H9 (cell line): ENCODE measurements around the gene PACC1. TPM values are rescaled to one million over a fixed set of nuclear protein-coding genes. Genes with fewer than 3 reads are reported as not detected.

Experiments
- DNase-seq: peaks from one replicate; pipeline ENCODE4 v3.0.0-alpha.2; 2017
- H2AFZ ChIP-seq: one replicate; pipeline ENCODE4 v1.6.1; 2013; ENCODE audit warnings: mild to moderate bottlenecking, low read length, control low read depth, moderate library complexity
- H2AK5ac ChIP-seq: 2 replicates; pipeline ENCODE4 v1.6.1; 2013; ENCODE audit warnings: low read length, control low read depth, mixed read lengths; ENCODE audit not compliant: insufficient read length
- H2BK120ac ChIP-seq: one replicate; pipeline ENCODE4 v1.6.1; 2013; ENCODE audit warnings: low read depth, mild to moderate bottlenecking, low read length, control low read depth, inconsistent platforms; ENCODE audit not compliant: poor library complexity, severe bottlenecking
- H2BK12ac ChIP-seq: 2 replicates; pipeline ENCODE4 v1.6.1; 2013; ENCODE audit warnings: low read length, control low read depth, mixed read lengths, low read depth; ENCODE audit not compliant: insufficient read length
- H2BK15ac ChIP-seq: 2 replicates; pipeline ENCODE4 v1.6.1; 2013; ENCODE audit warnings: low read depth, low read length, control low read depth
- H2BK20ac ChIP-seq: one replicate; pipeline ENCODE4 v1.6.1; 2013; ENCODE audit warnings: low read depth, mild to moderate bottlenecking, low read length, control low read depth, inconsistent platforms; ENCODE audit not compliant: poor library complexity, severe bottlenecking
- H2BK5ac ChIP-seq: 2 replicates; pipeline ENCODE4 v1.6.1; 2013; ENCODE audit warnings: low read length, control low read depth, mixed read lengths; ENCODE audit not compliant: insufficient read length
- H3K14ac ChIP-seq: 2 replicates; pipeline ENCODE4 v1.6.1; 2013; ENCODE audit warnings: low read length, control low read depth; ENCODE audit not compliant: insufficient read depth
- H3K18ac ChIP-seq: 2 replicates; pipeline ENCODE4 v1.6.1; 2013; ENCODE audit warnings: low read depth, mild to moderate bottlenecking, mixed read lengths, low read length, control low read depth; ENCODE audit not compliant: insufficient read length
- H3K23ac ChIP-seq: 2 replicates; pipeline ENCODE4 v1.6.1; 2013; ENCODE audit warnings: low read length, control low read depth, mixed read lengths, low read depth; ENCODE audit not compliant: insufficient read length
- H3K23me2 ChIP-seq: 2 replicates; pipeline ENCODE4 v1.6.1; 2013; ENCODE audit warnings: low read depth, mild to moderate bottlenecking, mixed read lengths, low read length, control low read depth; ENCODE audit not compliant: insufficient read length, poor library complexity, severe bottlenecking
- H3K27ac ChIP-seq: 2 replicates; pipeline ENCODE4 v1.5.1; 2013; ENCODE audit warnings: low read length, control low read depth, mixed read lengths, low read depth; ENCODE audit not compliant: insufficient read length
- H3K27me3 ChIP-seq: 2 replicates; pipeline ENCODE4 v1.6.1; 2013; ENCODE audit warnings: low read length, control low read depth, inconsistent platforms; ENCODE audit not compliant: insufficient read depth
- H3K4ac ChIP-seq: 2 replicates; pipeline ENCODE4 v1.6.1; 2013; ENCODE audit warnings: low read depth, mild to moderate bottlenecking, control low read depth, inconsistent platforms, low read length, moderate library complexity
- H3K4me1 ChIP-seq: 2 replicates; pipeline ENCODE4 v1.6.1; 2013; ENCODE audit warnings: low read length, control low read depth, inconsistent platforms; ENCODE audit not compliant: insufficient read depth
- H3K4me2 ChIP-seq: 2 replicates; pipeline ENCODE4 v1.6.1; 2013; ENCODE audit warnings: low read length, control low read depth, mixed read lengths; ENCODE audit not compliant: insufficient read length, insufficient read depth
- H3K56ac ChIP-seq: 2 replicates; pipeline ENCODE4 v1.6.1; 2013; ENCODE audit warnings: low read depth, mild to moderate bottlenecking, mixed read lengths, low read length, control low read depth; ENCODE audit not compliant: insufficient read length
- H3K79me1 ChIP-seq: 2 replicates; pipeline ENCODE4 v1.6.1; 2013; ENCODE audit warnings: low read depth, mild to moderate bottlenecking, moderate library complexity, low read length, control low read depth, inconsistent platforms; ENCODE audit not compliant: insufficient read depth, poor library complexity, severe bottlenecking
- H3K79me2 ChIP-seq: 2 replicates; pipeline ENCODE4 v1.6.1; 2013; ENCODE audit warnings: low read length, control low read depth, inconsistent platforms; ENCODE audit not compliant: insufficient read depth
- H3K9ac ChIP-seq: 2 replicates; pipeline ENCODE4 v1.6.1; 2013; ENCODE audit warnings: low read length, control low read depth, mixed read lengths; ENCODE audit not compliant: insufficient read length; ENCODE audit errors: extremely low read depth
- H3K9me3 ChIP-seq: one replicate; pipeline ENCODE4 v1.6.1; 2013; ENCODE audit warnings: low read depth, low read length, inconsistent platforms; ENCODE audit not compliant: control insufficient read depth
- H3T11ph ChIP-seq: one replicate; pipeline ENCODE4 v1.6.1; 2013; ENCODE audit warnings: mild to moderate bottlenecking, low read length, control low read depth, inconsistent platforms
- H4K20me1 ChIP-seq: one replicate; pipeline ENCODE4 v1.6.1; 2013; ENCODE audit not compliant: control insufficient read depth, insufficient read length, insufficient read depth
- H4K5ac ChIP-seq: 2 replicates; pipeline ENCODE4 v1.6.1; 2013; ENCODE audit warnings: low read depth, mild to moderate bottlenecking, mixed read lengths, low read length, control low read depth; ENCODE audit not compliant: insufficient read length
- H4K8ac ChIP-seq: replicated peaks from 2 replicates; pipeline ENCODE4 v1.6.1; 2013; ENCODE audit warnings: low read length, control low read depth, mixed read lengths, low read depth; ENCODE audit not compliant: insufficient read length
- H4K91ac ChIP-seq: 2 replicates; pipeline ENCODE4 v1.6.1; 2013; ENCODE audit warnings: low read depth, mild to moderate bottlenecking, moderate library complexity, mixed read lengths, low read length, control low read depth; ENCODE audit not compliant: insufficient read length
- H3K27ac Mint-ChIP-seq, 3 experiments: 2 replicates in 2 of 3; 3 replicates in 1 of 3; pipeline ENCODE4 v1.8.0; 2020 to 2021; ENCODE audit warnings: mixed read lengths in 3 of 3, mild to moderate bottlenecking in 1 of 3, moderate library complexity in 1 of 3
- H3K27me3 Mint-ChIP-seq: 2 replicates; pipeline ENCODE4 v1.8.0; 2021; ENCODE audit warnings: low read depth, mild to moderate bottlenecking, moderate library complexity, mixed read lengths
- H3K36me3 Mint-ChIP-seq, 3 experiments: 2 replicates in 2 of 3; 3 replicates in 1 of 3; pipeline ENCODE4 v1.8.0; 2020 to 2021; ENCODE audit warnings: low read depth in 3 of 3, mixed read lengths in 3 of 3; ENCODE audit not compliant: insufficient read depth in 1 of 3
- H3K4me1 Mint-ChIP-seq, 2 experiments: 2 replicates each; pipeline ENCODE4 v1.8.0; 2020; ENCODE audit warnings: mixed read lengths in 2 of 2
- H3K4me3 Mint-ChIP-seq, 2 experiments: 2 replicates in 1 of 2; 3 replicates in 1 of 2; pipeline ENCODE4 v1.8.0; 2020 to 2021; ENCODE audit warnings: mild to moderate bottlenecking in 2 of 2, mixed read lengths in 2 of 2, moderate library complexity in 1 of 2
- H3K9me3 Mint-ChIP-seq, 2 experiments: 2 replicates in 1 of 2; 3 replicates in 1 of 2; pipeline ENCODE4 v1.8.0; 2020; ENCODE audit warnings: mild to moderate bottlenecking in 2 of 2, mixed read lengths in 2 of 2, moderate library complexity in 1 of 2
- WGBS: extraction: QIAGEN DNeasy Blood & Tissue Kit; methylation state at CpG from one replicate; pipeline ENCODE4 v1.1.7; 2013; ENCODE audit warnings: missing lambda C conversion rate, low lambda C conversion rate, mixed read lengths; ENCODE audit not compliant: insufficient read length; ENCODE audit errors: extremely low coverage; 5-methylcytosine and 5-hydroxymethylcytosine counted together
- total RNA-seq: library from RNA; stranded (reverse); gene quantifications from 2 replicates; pipeline ENCODE4 v1.2.1, GENCODE V29; 2021
- TF ChIP-seq, protein P1 (sequence below): fragments of 200-600 bp; sonication (generic); conservative IDR thresholded peaks from 3 replicates; pipeline ENCODE4 v1.8.0; 2021; ENCODE audit warnings: antibody characterized with exemption, mild to moderate bottlenecking

PACC1 gene
- total RNA-seq, 1 experiment from 2014 or later = 10.9 TPM

DNA sequence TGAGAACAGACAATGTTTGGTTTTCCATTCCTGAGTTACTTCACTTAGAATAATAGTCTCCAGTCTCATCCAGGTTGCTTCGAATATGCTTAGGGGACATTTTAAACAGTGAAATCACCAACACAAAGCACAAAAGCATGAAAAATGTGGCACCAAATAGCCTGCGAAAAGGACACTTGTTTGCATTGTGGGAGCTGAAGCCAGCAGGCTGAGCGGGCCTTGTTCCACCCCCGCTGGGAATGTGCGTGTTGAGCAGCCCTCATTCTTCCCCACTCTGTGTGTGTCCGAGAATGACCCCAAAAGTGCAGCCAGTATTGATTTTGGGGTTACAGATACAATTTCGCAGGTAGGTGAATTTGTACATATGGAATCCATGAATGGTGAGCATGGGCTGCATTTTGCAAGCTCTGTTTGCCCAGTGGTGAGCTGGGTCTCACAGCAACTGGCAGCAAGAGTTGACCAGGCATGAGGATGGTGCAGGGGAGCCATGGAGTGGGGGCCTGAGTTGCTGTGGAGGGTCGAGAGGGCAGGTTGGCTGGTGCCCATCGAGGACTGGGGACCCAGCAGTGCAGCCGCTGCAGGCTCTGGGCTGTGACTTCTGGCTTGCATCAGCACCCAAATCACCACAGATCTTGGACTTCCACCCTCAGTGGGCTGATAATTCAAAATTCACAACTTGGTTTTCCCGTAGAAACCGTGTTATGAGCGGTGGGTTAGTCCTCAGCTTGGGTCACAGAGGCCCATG is 47.4 kb upstream of the PACC1 start:
- H3K23ac ChIP-seq = no peak overlapping the region
- no peak overlapping the region for H2AK5ac ChIP-seq
- H3T11ph ChIP-seq = no peak overlapping the region
- no peaks in the 10 kb centered on the region; the same call in 1 of the 2 replicates for H3K27me3 Mint-ChIP-seq
- no peak overlapping the region for H3K14ac ChIP-seq
- H3K4me1 Mint-ChIP-seq = peaks cover 27 to 37% of the 10 kb centered on the region in 2 experiments
- no peak overlapping the region for H3K4ac ChIP-seq
- no peaks in the 10 kb centered on the region for H4K20me1 ChIP-seq
- no peak overlapping the region for H3K4me2 ChIP-seq
- no peaks in the 10 kb centered on the region for H3K27me3 ChIP-seq
- no peak overlapping the region for H2BK120ac ChIP-seq
- no peak overlapping the region for H4K5ac ChIP-seq
- no peaks in the 10 kb centered on the region for H3K23me2 ChIP-seq
- no peaks in the 10 kb centered on the region for H3K79me1 ChIP-seq
- H2BK5ac ChIP-seq = no peak overlapping the region
- TF ChIP-seq, protein P1, sequence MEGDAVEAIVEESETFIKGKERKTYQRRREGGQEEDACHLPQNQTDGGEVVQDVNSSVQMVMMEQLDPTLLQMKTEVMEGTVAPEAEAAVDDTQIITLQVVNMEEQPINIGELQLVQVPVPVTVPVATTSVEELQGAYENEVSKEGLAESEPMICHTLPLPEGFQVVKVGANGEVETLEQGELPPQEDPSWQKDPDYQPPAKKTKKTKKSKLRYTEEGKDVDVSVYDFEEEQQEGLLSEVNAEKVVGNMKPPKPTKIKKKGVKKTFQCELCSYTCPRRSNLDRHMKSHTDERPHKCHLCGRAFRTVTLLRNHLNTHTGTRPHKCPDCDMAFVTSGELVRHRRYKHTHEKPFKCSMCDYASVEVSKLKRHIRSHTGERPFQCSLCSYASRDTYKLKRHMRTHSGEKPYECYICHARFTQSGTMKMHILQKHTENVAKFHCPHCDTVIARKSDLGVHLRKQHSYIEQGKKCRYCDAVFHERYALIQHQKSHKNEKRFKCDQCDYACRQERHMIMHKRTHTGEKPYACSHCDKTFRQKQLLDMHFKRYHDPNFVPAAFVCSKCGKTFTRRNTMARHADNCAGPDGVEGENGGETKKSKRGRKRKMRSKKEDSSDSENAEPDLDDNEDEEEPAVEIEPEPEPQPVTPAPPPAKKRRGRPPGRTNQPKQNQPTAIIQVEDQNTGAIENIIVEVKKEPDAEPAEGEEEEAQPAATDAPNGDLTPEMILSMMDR = no peak
- H3K18ac ChIP-seq = no peak overlapping the region
- no peak overlapping the region for H3K9ac ChIP-seq
- no peaks in the 10 kb centered on the region for H3K79me2 ChIP-seq
- H3K4me1 ChIP-seq = no peaks in the 10 kb centered on the region; the same call in 1 of the 2 replicates
- no CpG with 5 or more reads among the region's 13 CpGs for WGBS
- no peak overlapping the region for H2BK20ac ChIP-seq
- H3K9me3 ChIP-seq = no peaks in the 10 kb centered on the region
- no peaks in the 10 kb centered on the region; a peak in 1 of 7 replicates for H3K36me3 Mint-ChIP-seq
- H2BK12ac ChIP-seq = no peak overlapping the region
- peaks cover 3 to 4% of the 10 kb centered on the region in 2 experiments; a peak in 3 of 5 replicates for H3K9me3 Mint-ChIP-seq
- H3K4me3 Mint-ChIP-seq = no peak overlapping the region
- H4K8ac ChIP-seq = no peak overlapping the region
- H3K27ac ChIP-seq = no peak overlapping the region
- no peak for DNase-seq
- no peak overlapping the region for H4K91ac ChIP-seq
- H3K56ac ChIP-seq = no peak overlapping the region
- no peak overlapping the region for H2AFZ ChIP-seq
- H3K27ac Mint-ChIP-seq = peak overlapping the region in 1 of 3 experiments; percentile 93; a peak in 2 of 7 replicates
- H2BK15ac ChIP-seq = no peak overlapping the region
